Measurements from ENCODE around the gene HVCN1.

DNA sequence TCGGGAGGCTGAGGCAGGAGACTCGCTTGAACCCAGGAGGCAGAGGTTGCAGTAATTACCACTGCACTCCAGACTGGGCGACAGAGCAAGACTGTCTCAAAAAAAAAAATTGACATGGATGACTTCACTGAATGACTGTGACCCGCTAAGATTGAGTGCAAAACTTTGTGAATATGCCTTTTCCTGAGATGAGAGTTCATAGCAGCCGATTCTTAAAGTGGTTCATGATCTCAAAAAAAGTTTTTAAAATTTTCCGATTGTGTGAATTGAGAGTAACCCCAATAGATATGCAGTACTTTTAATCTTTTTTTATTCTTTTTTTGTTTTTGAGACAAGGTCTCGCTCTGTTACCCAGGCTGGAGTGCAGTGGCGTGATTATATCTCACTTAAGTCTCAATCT lies 73.7 kb downstream of the HVCN1 start:
- TF ChIP-seq CSDC2 (CRISPR knock-in tag; IDR thresholded peaks at IDR 0.05): no peak
- TF ChIP-seq PPARA (CRISPR knock-in tag; IDR thresholded peaks at IDR 0.05; ENCODE audit: borderline replicate concordance): no peak
- TF ChIP-seq CREB5 (CRISPR knock-in tag; IDR thresholded peaks at IDR 0.05; ENCODE audit: low read depth): no peak
- no peak for TF ChIP-seq ZFP30 (CRISPR knock-in tag; IDR thresholded peaks at IDR 0.05)
- TF ChIP-seq, protein P1, sequence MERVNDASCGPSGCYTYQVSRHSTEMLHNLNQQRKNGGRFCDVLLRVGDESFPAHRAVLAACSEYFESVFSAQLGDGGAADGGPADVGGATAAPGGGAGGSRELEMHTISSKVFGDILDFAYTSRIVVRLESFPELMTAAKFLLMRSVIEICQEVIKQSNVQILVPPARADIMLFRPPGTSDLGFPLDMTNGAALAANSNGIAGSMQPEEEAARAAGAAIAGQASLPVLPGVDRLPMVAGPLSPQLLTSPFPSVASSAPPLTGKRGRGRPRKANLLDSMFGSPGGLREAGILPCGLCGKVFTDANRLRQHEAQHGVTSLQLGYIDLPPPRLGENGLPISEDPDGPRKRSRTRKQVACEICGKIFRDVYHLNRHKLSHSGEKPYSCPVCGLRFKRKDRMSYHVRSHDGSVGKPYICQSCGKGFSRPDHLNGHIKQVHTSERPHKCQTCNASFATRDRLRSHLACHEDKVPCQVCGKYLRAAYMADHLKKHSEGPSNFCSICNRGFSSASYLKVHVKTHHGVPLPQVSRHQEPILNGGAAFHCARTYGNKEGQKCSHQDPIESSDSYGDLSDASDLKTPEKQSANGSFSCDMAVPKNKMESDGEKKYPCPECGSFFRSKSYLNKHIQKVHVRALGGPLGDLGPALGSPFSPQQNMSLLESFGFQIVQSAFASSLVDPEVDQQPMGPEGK (CRISPR knock-in tag; IDR thresholded peaks at IDR 0.05; ENCODE audit: borderline replicate concordance): no peak
- no peak for TF ChIP-seq ISL1 (CRISPR knock-in tag; IDR thresholded peaks at IDR 0.05)
- TF ChIP-seq ZC3H10 (CRISPR knock-in tag; IDR thresholded peaks at IDR 0.05): no peak
- no peak for TF ChIP-seq CSRNP3 (CRISPR knock-in tag; IDR thresholded peaks at IDR 0.05)
- no peak for TF ChIP-seq RARB (CRISPR knock-in tag; IDR thresholded peaks at IDR 0.05)
- TF ChIP-seq ZNF565 (CRISPR knock-in tag; conservative IDR thresholded peaks at IDR 0.05; ENCODE audit: low read depth): no peak
- TF ChIP-seq GLIS3 (CRISPR knock-in tag; IDR thresholded peaks at IDR 0.05): no peak
- no peak for TF ChIP-seq TOX (CRISPR knock-in tag; IDR thresholded peaks at IDR 0.05; ENCODE audit: borderline replicate concordance)
- TF ChIP-seq, protein P2, sequence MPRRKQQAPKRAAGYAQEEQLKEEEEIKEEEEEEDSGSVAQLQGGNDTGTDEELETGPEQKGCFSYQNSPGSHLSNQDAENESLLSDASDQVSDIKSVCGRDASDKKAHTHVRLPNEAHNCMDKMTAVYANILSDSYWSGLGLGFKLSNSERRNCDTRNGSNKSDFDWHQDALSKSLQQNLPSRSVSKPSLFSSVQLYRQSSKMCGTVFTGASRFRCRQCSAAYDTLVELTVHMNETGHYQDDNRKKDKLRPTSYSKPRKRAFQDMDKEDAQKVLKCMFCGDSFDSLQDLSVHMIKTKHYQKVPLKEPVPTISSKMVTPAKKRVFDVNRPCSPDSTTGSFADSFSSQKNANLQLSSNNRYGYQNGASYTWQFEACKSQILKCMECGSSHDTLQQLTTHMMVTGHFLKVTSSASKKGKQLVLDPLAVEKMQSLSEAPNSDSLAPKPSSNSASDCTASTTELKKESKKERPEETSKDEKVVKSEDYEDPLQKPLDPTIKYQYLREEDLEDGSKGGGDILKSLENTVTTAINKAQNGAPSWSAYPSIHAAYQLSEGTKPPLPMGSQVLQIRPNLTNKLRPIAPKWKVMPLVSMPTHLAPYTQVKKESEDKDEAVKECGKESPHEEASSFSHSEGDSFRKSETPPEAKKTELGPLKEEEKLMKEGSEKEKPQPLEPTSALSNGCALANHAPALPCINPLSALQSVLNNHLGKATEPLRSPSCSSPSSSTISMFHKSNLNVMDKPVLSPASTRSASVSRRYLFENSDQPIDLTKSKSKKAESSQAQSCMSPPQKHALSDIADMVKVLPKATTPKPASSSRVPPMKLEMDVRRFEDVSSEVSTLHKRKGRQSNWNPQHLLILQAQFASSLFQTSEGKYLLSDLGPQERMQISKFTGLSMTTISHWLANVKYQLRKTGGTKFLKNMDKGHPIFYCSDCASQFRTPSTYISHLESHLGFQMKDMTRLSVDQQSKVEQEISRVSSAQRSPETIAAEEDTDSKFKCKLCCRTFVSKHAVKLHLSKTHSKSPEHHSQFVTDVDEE (CRISPR knock-in tag; IDR thresholded peaks at IDR 0.05): no peak

All from SK-N-SH treated with all-trans-retinoic acid at 6 μM for 48 hours (cell line).